Esophagus squamous epithelium (tissue), 5 donors: ENCODE data around the gene PLEKHA1. TPM values are rescaled to one million over a fixed set of nuclear protein-coding genes. Genes with fewer than 3 reads are reported as not detected.

Experiments
- DNase-seq: peaks from one replicate; lab custom pipeline; 2025; lab: John Stamatoyannopoulos, UW
- H3K27ac ChIP-seq, 4 donors: fragments of 200-600 bp; sonication (generic); one replicate each; pipeline ENCODE4 v1.5.1; 2016 to 2019; ENCODE audit warnings: mild to moderate bottlenecking in 1 of 4
- H3K27me3 ChIP-seq, 4 donors: fragments of 200-600 bp; sonication (generic); 1 replicate in 3 of 4; 2 replicates in 1 of 4; pipeline versions ENCODE4 v1.5.1 to v1.6.0; 2017 to 2021; ENCODE audit warnings: antibody characterized with exemption in 1 of 4
- H3K36me3 ChIP-seq, 3 donors: fragments of 200-600 bp; sonication (generic); one replicate each; pipeline ENCODE4 v1.5.1; 2016 to 2019
- H3K4me1 ChIP-seq, 3 donors: fragments of 200-600 bp; sonication (generic); one replicate each; pipeline ENCODE4 v1.5.1; 2017 to 2019
- H3K4me3 ChIP-seq, 4 donors: fragments of 200-600 bp; sonication (generic); 1 replicate in 3 of 4; 2 replicates in 1 of 4; pipeline ENCODE4 v1.5.1; 2016 to 2019; ENCODE audit warnings: mild to moderate bottlenecking in 2 of 4, moderate library complexity in 1 of 4
- H3K9me3 ChIP-seq, 3 donors: fragments of 200-600 bp; sonication (generic); one replicate each; pipeline ENCODE4 v1.5.1; 2016 to 2019
- POLR2A ChIP-seq, 4 donors: fragments of 450-650 bp; IDR thresholded peaks; one replicate each; pipeline ENCODE4 v1.6.1; 2017; ENCODE audit warnings: antibody characterized with exemption in 4 of 4, mild to moderate bottlenecking in 4 of 4, moderate library complexity in 3 of 4
- WGBS, 2 donors: methylation state at CpG; one replicate each; pipeline ENCODE4 v1.1.5; 2018; 5-methylcytosine and 5-hydroxymethylcytosine counted together
- intact Hi-C: fragments of 100-400 bp; cut with DNase I; formaldehyde crosslinking; loops from one replicate; pipeline ENCODE4 v1.15.0; 2022
- total RNA-seq, 4 donors: library from RNA; depleted of rRNA; stranded (reverse); fragments of >200 nt; gene quantifications; one replicate each; pipeline ENCODE4 v1.1.0, GENCODE V29; 2016
- TF ChIP-seq, protein P1 (sequence below), 6 experiments: fragments of 450-650 bp in 4 of 6; fragments of 200-600 bp in 2 of 6; sonication (generic) in 2 of 6; IDR thresholded peaks; one replicate each; pipeline ENCODE4 v1.5.1; 2016 to 2019; ENCODE audit warnings: antibody characterized with exemption in 6 of 6, mild to moderate bottlenecking in 4 of 6, moderate library complexity in 4 of 6
- donor health status: DM: yes; HTN: yes; CAD: no.

Gene PLEKHA1
- total RNA-seq, 4 donors from 2014 or later, result 23.4 to 56.3 (median 35.9) TPM

DNA sequence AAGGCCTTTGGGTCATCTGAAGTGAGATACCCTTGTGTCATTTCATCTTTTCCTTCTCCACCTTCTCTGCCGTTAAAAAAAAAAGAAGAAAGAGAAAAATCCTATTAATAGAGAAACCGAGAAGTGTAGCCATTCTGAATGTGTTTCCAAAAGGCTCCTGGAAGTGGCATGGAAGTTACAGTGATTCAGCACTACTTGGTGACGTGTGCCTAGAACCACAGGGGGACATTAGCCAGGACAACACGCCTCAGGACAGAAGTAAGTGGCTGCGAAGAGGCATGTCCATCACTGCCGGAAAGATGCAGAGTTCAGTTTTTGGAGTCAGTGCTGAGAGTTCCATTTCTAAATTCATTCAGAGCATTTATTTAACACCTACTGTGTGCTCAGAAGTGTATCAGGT is 93.2 kb downstream of the PLEKHA1 start:
- intact Hi-C loops, result no loop called here
- H3K27me3 ChIP-seq, result peaks cover 0 to 27% (median 0%) of the 10 kb centered on the region in 4 donors
- peak overlapping the region in 3 of 4 donors; percentile 72 to 86 (median 81) for H3K27ac ChIP-seq
- no peak for DNase-seq
- peaks cover 11 to 43% (median 20%) of the 10 kb centered on the region in 3 donors for H3K4me1 ChIP-seq
- H3K4me3 ChIP-seq, result no peak overlapping the region
- H3K9me3 ChIP-seq, result no peaks in the 10 kb centered on the region
- WGBS, 2 donors, result 77 to 78% methylated on average over 6 of the region's 6 CpGs
- H3K36me3 ChIP-seq, result no peaks in the 10 kb centered on the region
- no peak for TF ChIP-seq POLR2A (IDR thresholded peaks at IDR 0.05)
- TF ChIP-seq, protein P1, sequence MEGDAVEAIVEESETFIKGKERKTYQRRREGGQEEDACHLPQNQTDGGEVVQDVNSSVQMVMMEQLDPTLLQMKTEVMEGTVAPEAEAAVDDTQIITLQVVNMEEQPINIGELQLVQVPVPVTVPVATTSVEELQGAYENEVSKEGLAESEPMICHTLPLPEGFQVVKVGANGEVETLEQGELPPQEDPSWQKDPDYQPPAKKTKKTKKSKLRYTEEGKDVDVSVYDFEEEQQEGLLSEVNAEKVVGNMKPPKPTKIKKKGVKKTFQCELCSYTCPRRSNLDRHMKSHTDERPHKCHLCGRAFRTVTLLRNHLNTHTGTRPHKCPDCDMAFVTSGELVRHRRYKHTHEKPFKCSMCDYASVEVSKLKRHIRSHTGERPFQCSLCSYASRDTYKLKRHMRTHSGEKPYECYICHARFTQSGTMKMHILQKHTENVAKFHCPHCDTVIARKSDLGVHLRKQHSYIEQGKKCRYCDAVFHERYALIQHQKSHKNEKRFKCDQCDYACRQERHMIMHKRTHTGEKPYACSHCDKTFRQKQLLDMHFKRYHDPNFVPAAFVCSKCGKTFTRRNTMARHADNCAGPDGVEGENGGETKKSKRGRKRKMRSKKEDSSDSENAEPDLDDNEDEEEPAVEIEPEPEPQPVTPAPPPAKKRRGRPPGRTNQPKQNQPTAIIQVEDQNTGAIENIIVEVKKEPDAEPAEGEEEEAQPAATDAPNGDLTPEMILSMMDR (IDR thresholded peaks at IDR 0.05), result no peak

DNA sequence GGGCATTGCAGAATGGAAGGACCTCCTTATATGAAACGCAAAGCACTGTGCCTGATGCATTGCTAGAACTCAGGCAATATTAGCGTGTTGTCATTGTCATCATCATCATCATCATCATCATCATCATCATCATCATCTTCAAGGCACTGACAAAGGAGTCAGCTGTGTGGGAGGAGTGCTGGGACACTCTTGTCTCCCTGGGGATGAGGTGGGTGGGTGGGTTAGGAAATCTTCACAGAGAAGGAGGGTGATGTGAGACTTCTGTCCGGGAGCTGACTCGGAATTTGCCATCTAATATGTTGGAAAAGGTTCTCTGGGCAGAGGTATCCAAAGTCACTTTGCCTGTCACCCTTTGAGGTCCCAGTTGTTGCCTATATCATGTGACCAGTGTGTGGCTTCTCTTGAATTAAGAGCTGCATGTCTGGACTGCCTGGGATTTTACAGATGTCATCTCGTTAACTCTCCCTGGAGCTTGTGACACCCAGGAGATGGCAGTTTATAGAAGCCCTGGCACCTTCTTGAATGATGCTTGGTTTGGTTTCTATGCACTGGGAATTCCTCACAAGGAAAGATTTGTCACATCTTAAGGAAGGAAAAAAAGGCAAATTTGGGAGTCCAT is 93.9 kb downstream of the PLEKHA1 start:
- Histone ChIP-seq H3K36me3 (no peaks in the 10 kb centered on the region), H3K4me3 (no peak overlapping the region), H3K27ac (peak overlapping the region in 3 of 4 donors; percentile 72 to 86 (median 81)), H3K27me3 (peaks cover 0 to 20% (median 0%) of the 10 kb centered on the region in 4 donors), H3K9me3 (no peaks in the 10 kb centered on the region), H3K4me1 (peaks cover 11 to 35% (median 20%) of the 10 kb centered on the region in 3 donors)
- 77 to 89% methylated on average over 5 of the region's 5 CpGs for WGBS, 2 donors
- intact Hi-C loops, result no loop called here
- DNase-seq, result no peak
- TF ChIP-seq, protein P1 (IDR thresholded peaks at IDR 0.05), result no peak
- no peak for TF ChIP-seq POLR2A (IDR thresholded peaks at IDR 0.05)

DNA sequence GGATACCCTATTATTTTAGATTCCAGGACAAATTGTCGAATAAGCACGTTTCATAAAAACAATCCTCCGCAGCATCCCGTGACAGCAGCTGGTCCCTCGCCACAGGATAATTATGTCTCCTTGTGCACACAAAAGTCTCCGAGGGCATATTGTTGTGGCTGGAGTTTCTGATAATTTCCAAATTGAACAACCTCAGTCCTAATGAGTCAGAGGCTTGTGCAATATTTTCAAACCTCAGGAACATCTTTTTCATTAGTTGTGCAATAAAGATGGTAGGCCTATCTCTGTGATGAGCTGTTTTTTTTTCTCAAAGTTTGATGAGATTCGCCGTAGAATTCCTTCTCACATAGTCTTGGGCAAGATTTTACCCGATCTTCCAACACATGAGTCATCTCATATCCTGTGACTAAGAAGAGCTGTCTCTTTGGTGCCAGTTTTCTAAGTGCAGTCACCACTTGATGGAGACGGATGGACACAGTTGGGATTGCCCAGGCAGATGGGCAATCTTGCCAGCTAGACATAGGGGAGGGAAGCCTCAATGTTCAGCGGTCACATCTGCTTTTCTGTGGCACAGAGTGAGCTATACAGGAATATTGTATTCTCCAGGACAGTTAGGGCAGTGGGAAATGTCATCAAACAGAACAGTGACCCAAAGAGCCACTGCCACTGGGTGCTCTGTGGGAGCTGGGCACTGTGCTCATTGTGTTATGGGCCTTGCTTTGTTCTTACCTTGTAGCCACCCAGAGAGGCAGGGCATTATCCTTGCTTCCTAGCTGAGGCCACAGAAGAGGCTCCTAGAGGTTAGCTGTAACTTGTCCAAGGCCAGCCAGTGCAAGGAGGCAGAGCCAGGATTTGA is 94.6 kb downstream of the PLEKHA1 start:
- whole genome bisulfite sequencing, 2 donors, result 19 to 23% methylated on average over 11 of the region's 11 CpGs
- intact Hi-C loops, result no loop called here
- Histone ChIP-seq H3K9me3 (no peaks in the 10 kb centered on the region), H3K4me3 (no peak overlapping the region), H3K27ac (peak overlapping the region; percentile 38 to 86 (median 76)), H3K36me3 (no peaks in the 10 kb centered on the region), H3K27me3 (peaks cover 0 to 13% (median 0%) of the 10 kb centered on the region in 4 donors), H3K4me1 (peaks cover 11 to 33% (median 18%) of the 10 kb centered on the region in 3 donors)
- DNase-seq, result no peak
- TF ChIP-seq, protein P1 (IDR thresholded peaks at IDR 0.05), result no peak
- TF ChIP-seq POLR2A (IDR thresholded peaks at IDR 0.05), result no peak

DNA sequence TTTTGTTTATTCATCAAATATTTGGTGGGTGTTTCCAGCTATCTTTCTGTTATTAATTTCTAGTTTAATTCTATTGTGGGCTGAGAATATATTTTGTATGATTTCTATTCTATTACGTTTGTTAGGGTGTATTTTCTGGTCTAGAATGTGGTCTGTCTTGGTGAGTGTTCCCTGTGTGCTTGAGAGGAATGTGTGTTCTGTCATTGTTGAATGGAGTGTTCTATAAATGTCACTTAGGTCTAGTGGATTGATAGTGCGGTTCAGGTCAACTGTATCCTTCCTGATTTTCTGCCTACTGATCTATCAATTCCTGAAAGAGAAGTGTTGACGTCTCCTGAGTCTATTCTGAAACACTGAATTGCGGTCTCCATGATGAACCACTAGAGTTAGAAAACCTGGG is 95.3 kb downstream of the PLEKHA1 start:
- H3K27ac ChIP-seq, result peak overlapping the region in 2 of 4 donors; percentile 81 to 86
- WGBS, 2 donors, result 72 to 94% methylated on average over 4 of the region's 4 CpGs
- intact Hi-C loops, result no loop called here
- TF ChIP-seq, protein P1 (IDR thresholded peaks at IDR 0.05), result no peak
- no peak for TF ChIP-seq POLR2A (IDR thresholded peaks at IDR 0.05)
- no peaks in the 10 kb centered on the region for H3K36me3 ChIP-seq
- peaks cover 11 to 35% (median 25%) of the 10 kb centered on the region in 3 donors for H3K4me1 ChIP-seq
- no peak overlapping the region for H3K4me3 ChIP-seq
- no peak for DNase-seq
- no peaks in the 10 kb centered on the region for H3K9me3 ChIP-seq
- peaks cover 0 to 6% (median 0%) of the 10 kb centered on the region in 4 donors for H3K27me3 ChIP-seq
